HL-60/S4 treated with retinoic acid at 250 ng/mL for 4 days and 3 days (cell line): ENCODE data around the gene GALNT11.
"Not testable (repeated sequence)": the region's sequence is repeated elsewhere in the genome, so short reads cannot be mapped to it uniquely, and the experiment has no call there.

Experiments used
- in situ Hi-C: fragments of 300-500 bp; cut with MboI; formaldehyde crosslinking; loops from 2 replicates; pipeline ENCODE4 v1.7.0; 2022; ENCODE audit warnings: low sequenced_read_pairs

Gene GALNT11

DNA sequence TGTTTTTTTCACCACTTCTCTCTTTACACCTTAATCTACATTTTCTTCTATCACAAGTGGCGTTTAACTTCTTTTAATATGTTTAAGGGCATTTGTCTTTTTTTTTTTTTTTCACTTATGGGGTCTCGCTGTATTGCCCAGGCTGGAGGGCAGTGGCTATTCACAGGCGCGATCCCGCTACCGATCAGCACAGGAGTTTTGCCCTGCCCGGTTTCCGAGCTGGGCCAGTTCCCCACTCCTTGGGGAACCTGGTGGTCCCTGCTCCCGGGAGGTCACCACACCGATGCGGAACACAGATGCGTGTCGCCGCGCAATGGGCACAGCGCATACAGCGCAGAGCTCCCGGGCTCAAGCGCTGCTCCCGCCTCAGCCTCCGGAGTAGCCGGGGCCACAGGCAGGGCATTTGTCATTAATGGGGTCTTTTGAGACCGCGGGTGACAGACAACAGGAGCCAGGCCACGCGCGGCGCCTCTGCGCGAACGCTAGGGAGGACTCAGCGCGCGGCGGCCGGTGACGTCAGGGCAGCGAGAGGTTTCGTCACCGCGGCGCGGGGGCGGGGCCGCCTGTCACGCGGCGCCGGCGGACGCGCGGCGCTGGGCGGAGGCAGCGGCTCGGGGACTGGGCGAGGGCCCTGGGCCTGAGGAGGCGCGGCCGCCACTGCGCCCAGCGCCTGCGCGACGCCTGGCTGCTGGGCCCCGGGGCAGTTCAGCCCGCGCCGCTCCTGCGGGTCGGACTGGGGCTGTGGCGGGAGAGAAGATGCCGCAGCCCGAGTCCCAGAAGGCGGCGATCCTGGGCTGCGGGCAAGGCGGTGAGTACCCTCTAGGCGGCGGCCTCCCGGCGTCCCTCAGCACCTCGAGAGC is at the start of gene GALNT11:
GALNT11 (plus strand) TSS at position 598 of the 860 bp plus-strand sequence. CDS start 68,554 bp downstream, outside the sequence.
- in situ Hi-C loops: no loop called here

- in situ Hi-C loops: no loop called here
These were observed 46.9 kb upstream of the GALNT11 start for GRCh38 chr7:151978616-151979015.

GRCh38 chr7:151981223-151981622 is 44.3 kb upstream of the GALNT11 start:
- in situ Hi-C loops: no loop called here

GRCh38 chr7:151982806-151983205 is 42.7 kb upstream of the GALNT11 start:
- in situ Hi-C loops: no loop called here

GRCh38 chr7:151984612-151985011 is 40.9 kb upstream of the GALNT11 start:
- in situ Hi-C loops: no loop called here

DNA sequence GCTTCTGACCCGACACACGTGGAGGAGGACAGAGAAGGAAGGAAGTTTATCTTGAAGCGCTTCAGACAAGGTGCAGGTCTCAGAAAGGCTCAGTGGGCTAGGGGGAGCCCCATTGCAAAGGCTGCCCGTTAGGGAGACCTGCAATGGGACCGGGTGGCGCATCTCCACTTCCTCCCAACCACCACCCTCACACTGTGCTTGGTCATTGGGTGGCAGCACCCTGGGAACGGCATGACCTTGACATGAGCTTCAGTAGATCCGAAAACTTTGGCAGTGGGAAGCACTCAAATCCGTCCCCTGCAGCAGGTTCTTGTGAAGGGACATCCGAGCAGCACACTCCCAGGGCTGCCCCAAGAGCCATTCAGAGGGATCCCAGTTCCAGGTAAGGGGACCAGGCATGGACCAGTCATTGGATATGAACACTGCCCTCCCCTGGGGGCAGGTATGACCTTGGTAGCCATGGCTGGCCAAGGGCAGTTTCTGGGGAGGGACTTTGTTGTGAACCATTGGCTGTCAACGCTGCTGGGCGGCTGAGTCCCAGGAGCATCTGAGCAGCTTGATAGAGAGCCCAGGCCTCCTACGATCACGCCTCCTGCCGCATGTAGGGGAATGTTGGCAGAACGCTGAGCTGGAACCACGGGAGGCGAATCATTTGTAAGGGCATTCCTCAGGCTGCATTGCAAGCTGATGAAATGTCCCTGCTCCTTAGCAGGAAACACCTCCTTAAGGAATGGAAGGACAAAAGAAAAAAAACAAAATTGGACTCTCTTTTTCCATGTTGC is 37.5 kb upstream of the GALNT11 start:
- in situ Hi-C loops: no loop called here

- in situ Hi-C loops: no loop called here
These were observed 33.1 kb upstream of the GALNT11 start for GRCh38 chr7:151992375-151992774.

- in situ Hi-C loops: no loop called here
These were observed 31.3 kb upstream of the GALNT11 start for GRCh38 chr7:151993977-151994676.

DNA sequence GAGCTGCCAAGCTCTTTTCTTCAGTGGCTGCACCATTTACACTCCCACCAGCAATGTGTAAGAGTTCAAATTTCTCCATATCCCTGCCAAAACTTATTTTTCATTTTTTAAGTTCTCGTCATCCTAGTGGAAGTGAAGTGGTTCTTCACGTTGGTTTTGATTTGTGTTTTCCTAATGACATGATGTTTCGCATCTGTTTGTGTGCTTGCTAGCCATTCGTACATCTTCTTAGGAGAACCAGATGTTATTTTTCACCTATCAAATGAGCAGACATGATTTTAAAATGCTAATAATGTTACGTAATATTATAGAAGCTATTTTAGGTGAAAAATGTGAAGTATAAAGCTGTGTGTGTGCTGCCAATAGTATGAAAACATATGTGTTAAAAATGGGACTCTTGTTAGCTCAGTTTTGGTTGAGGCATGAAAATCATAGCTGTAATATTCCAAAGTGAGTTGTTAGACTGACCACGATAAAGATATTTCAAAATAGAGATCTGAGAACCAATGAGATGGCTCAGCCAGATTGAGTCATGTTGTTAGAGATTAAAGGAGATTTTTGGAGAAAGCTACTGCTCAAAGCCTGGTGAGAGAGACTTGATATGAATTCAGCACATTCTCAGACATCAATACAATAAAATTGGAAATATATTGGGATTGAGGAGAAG is 25.9 kb upstream of the GALNT11 start:
- in situ Hi-C loops: no loop called here

- in situ Hi-C loops: no loop called here
These were observed 25.3 kb upstream of the GALNT11 start for GRCh38 chr7:152000191-152000590.

DNA sequence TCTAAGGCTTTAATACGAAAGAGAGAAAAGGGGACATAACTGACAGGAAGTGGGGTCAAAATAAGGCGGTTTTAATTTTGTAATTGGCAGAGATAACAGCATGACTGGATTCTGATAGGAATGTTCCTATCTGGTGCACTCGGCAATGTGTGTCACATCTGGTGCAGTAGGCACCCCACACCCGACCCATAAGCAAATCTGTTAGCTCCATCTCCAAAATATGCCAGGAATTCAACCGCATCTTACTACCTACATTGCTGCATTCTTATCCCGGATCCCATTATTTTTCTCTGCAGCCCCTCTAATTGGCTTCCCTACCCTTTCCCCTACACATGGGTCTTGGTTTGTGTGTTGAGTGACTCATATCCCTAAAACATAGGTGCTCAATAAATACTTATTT is 19.1 kb upstream of the GALNT11 start:
- in situ Hi-C loops: no loop called here

DNA sequence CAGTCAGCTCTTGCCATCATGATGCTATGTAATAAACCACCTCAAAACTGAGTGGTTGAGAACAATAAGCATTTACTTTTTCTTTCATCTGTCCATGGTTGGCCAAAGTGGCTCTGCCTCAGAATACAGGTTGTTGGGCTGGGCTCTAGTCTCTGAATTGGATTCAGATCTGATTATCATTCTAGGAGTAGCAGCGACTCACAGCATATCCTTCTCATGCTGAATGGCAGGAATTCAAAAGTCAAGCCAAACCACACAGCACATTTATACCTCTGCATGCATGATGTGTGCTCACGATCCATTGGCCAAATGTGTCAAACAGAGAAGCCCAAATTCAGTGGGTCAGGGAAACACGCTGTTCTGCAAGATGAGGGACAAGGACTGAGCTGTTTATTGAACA is 13.6 kb upstream of the GALNT11 start:
- in situ Hi-C loops: no loop called here

- in situ Hi-C loops: no loop called here
These were observed 12.2 kb upstream of the GALNT11 start for GRCh38 chr7:152013230-152013629.

DNA sequence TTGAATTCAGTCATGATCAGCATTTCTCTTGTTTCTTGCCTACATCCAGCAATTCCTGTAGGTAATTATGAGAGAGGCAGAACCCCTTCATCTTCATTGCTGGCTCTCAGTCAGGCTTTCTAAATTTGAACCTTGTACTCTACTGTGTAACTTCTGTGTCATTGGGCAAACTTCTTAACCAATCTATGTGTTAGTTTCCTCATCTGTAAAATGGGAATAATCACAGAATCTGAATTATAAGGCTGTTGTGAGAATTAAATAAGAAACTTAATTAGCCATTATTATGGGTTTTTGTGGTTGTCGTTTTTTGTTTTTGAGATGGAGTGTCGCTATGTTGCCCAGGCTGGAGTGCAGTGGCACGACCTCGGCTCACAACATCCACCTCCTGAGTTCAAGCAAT is 11.5 kb upstream of the GALNT11 start:
- in situ Hi-C loops: no loop called here

- in situ Hi-C loops: no loop called here
These were observed 10.8 kb upstream of the GALNT11 start for GRCh38 chr7:152014722-152015121.

GRCh38 chr7:152015600-152015999 is 9.9 kb upstream of the GALNT11 start:
- in situ Hi-C loops: no loop called here

DNA sequence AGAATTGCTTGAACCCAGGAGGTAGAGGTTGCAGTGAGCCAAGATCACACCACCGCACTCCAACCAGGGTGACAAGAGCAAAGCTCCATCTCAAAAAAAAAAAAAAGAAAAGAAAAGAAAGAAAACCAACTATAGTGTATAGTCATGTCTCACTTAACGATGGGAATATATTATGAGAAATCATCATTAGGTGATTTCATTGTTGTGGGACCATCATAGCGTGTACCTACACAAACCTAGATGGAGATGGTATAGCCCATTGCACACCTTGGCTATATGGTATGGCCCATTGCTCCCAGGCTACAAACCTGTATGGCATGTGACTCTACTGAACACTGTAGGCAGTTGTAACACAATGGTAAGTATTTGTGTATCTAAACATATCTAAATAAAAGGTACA is 8.5 kb upstream of the GALNT11 start:
- in situ Hi-C loops: no loop called here

GRCh38 chr7:152017683-152018082 is 7.8 kb upstream of the GALNT11 start:
- in situ Hi-C loops: not testable (repeated sequence)

- in situ Hi-C loops: not testable (repeated sequence)
These were observed 3.7 kb upstream of the GALNT11 start for GRCh38 chr7:152021740-152022139.

GRCh38 chr7:152025937-152026890 is 740 bp downstream of the GALNT11 start:
- in situ Hi-C loops: no loop called here
